Immature natural killer cell (primary cell): ENCODE data around the gene HPN. TPM values are rescaled to one million over a fixed set of nuclear protein-coding genes. Genes with fewer than 3 reads are reported as not detected.
"Not testable (repeated sequence)": the region's sequence is repeated elsewhere in the genome, so short reads cannot be mapped to it uniquely, and the experiment has no call there.

Experiments
- DNase-seq, 3 donors: peaks; one replicate each; pipeline ENCODE4 v3.0.0; 2022; ENCODE audit warnings: mixed read lengths in 1 of 3
- H3K27ac Mint-ChIP-seq, 6 donors: one replicate each; pipeline ENCODE4 v1.8.0; 2020; ENCODE audit warnings: mixed read lengths in 6 of 6, mild to moderate bottlenecking in 5 of 6, inconsistent platforms in 4 of 6, moderate library complexity in 3 of 6
- H3K27me3 Mint-ChIP-seq, 3 donors: one replicate each; pipeline ENCODE4 v1.8.0; 2020 to 2021; ENCODE audit warnings: low read depth in 3 of 3, mild to moderate bottlenecking in 3 of 3, mixed read lengths in 3 of 3, moderate library complexity in 3 of 3, inconsistent platforms in 1 of 3
- H3K36me3 Mint-ChIP-seq, 3 donors: one replicate each; pipeline ENCODE4 v1.8.0; 2020; ENCODE audit warnings: mixed read lengths in 3 of 3, inconsistent platforms in 2 of 3, mild to moderate bottlenecking in 2 of 3
- H3K4me1 Mint-ChIP-seq, 2 donors: one replicate each; pipeline ENCODE4 v1.8.0; 2020; ENCODE audit warnings: inconsistent platforms in 2 of 2, mild to moderate bottlenecking in 2 of 2, mixed read lengths in 2 of 2, moderate library complexity in 1 of 2
- H3K4me3 Mint-ChIP-seq, 5 donors: one replicate each; pipeline ENCODE4 v1.8.0; 2020; ENCODE audit warnings: mild to moderate bottlenecking in 5 of 5, mixed read lengths in 5 of 5, inconsistent platforms in 3 of 5, moderate library complexity in 3 of 5
- H3K9me3 Mint-ChIP-seq, 6 donors: one replicate each; pipeline ENCODE4 v1.8.0; 2020; ENCODE audit warnings: mild to moderate bottlenecking in 6 of 6, mixed read lengths in 6 of 6, inconsistent platforms in 4 of 6, moderate library complexity in 3 of 6
- polyA plus RNA-seq, 3 donors: library from polyadenylated mRNA; unstranded; fragments of 300-500 nt; fragmentation: Illumina TruSeq; gene quantifications; one replicate each; pipeline ENCODE4 v1.2.3, GENCODE V29; 2021

The HPN gene
- polyA plus RNA-seq, 3 donors from 2014 or later, result not detected

GRCh38 chr19:35025969-35026368 lies 15.6 kb upstream of the HPN start:
- H3K9me3 Mint-ChIP-seq, result no peaks in the 10 kb centered on the region
- no peak overlapping the region for H3K27ac Mint-ChIP-seq
- peaks cover 5 to 12% of the 10 kb centered on the region in 2 donors for H3K4me1 Mint-ChIP-seq
- no peaks in the 10 kb centered on the region for H3K27me3 Mint-ChIP-seq
- H3K36me3 Mint-ChIP-seq, result peaks cover 7 to 19% (median 7%) of the 10 kb centered on the region in 3 donors
- no peak overlapping the region for H3K4me3 Mint-ChIP-seq
- DNase-seq, result no peak

- H3K27ac Mint-ChIP-seq, result no peak overlapping the region
- H3K4me3 Mint-ChIP-seq, result no peak overlapping the region
- peaks cover 5 to 16% of the 10 kb centered on the region in 2 donors for H3K4me1 Mint-ChIP-seq
Measured at GRCh38 chr19:35026418-35026817, 15.1 kb upstream of the HPN start.

GRCh38 chr19:35027009-35027408 lies 14.5 kb upstream of the HPN start:
- H3K9me3 Mint-ChIP-seq, result no peaks in the 10 kb centered on the region
- no peak overlapping the region for H3K4me3 Mint-ChIP-seq
- peaks cover 5 to 18% of the 10 kb centered on the region in 2 donors for H3K4me1 Mint-ChIP-seq
- DNase-seq, result no peak
- H3K27ac Mint-ChIP-seq, result no peak overlapping the region
- peaks cover 6 to 14% (median 9%) of the 10 kb centered on the region in 3 donors for H3K36me3 Mint-ChIP-seq
- peaks cover 3 to 6% (median 4%) of the 10 kb centered on the region in 3 donors for H3K27me3 Mint-ChIP-seq

More at GRCh38 chr19:35026418-35026817, 15.1 kb upstream of the HPN start:
- no peak for DNase-seq
- H3K9me3 Mint-ChIP-seq, result no peaks in the 10 kb centered on the region
- H3K27me3 Mint-ChIP-seq, result peaks cover 1 to 4% (median 2%) of the 10 kb centered on the region in 3 donors
- H3K36me3 Mint-ChIP-seq, result peaks cover 6 to 16% (median 7%) of the 10 kb centered on the region in 3 donors

GRCh38 chr19:35027851-35028599 lies 13.5 kb upstream of the HPN start:
- peak overlapping the region in 2 of 5 donors; percentile 34 to 67 for H3K4me3 Mint-ChIP-seq
- no peak overlapping the region for H3K27ac Mint-ChIP-seq
- peaks cover 3 to 11% (median 9%) of the 10 kb centered on the region in 3 donors for H3K36me3 Mint-ChIP-seq

GRCh38 chr19:35028600-35028885 lies 13.0 kb upstream of the HPN start:
- H3K36me3 Mint-ChIP-seq, result peaks cover 3 to 11% (median 9%) of the 10 kb centered on the region in 3 donors

More at GRCh38 chr19:35027851-35028599, 13.5 kb upstream of the HPN start:
- DNase-seq, result no peak
- peaks cover 3 to 13% (median 4%) of the 10 kb centered on the region in 3 donors for H3K27me3 Mint-ChIP-seq
- no peaks in the 10 kb centered on the region for H3K9me3 Mint-ChIP-seq
- peaks cover 5 to 18% of the 10 kb centered on the region in 2 donors for H3K4me1 Mint-ChIP-seq

GRCh38 chr19:35029275-35029736 lies 12.2 kb upstream of the HPN start:
- H3K4me1 Mint-ChIP-seq, result peaks cover 5 to 18% of the 10 kb centered on the region in 2 donors
- peaks cover 3 to 17% (median 4%) of the 10 kb centered on the region in 3 donors for H3K27me3 Mint-ChIP-seq
- not testable (repeated sequence) for H3K9me3 Mint-ChIP-seq, DNase-seq, H3K27ac Mint-ChIP-seq
- peak overlapping the region in 4 of 5 donors; percentile 49 to 67 (median 58) for H3K4me3 Mint-ChIP-seq
- peaks cover 3 to 11% (median 9%) of the 10 kb centered on the region in 3 donors for H3K36me3 Mint-ChIP-seq

More at GRCh38 chr19:35028600-35028885, 13.0 kb upstream of the HPN start:
- H3K4me1 Mint-ChIP-seq, result peaks cover 5 to 18% of the 10 kb centered on the region in 2 donors
- not testable (repeated sequence) for H3K27ac Mint-ChIP-seq, H3K9me3 Mint-ChIP-seq, DNase-seq
- H3K27me3 Mint-ChIP-seq, result peaks cover 3 to 16% (median 4%) of the 10 kb centered on the region in 3 donors
- peak overlapping the region in 2 of 5 donors; percentile 34 to 67 for H3K4me3 Mint-ChIP-seq

GRCh38 chr19:35029737-35030256 lies 11.7 kb upstream of the HPN start:
- Mint-ChIP-seq H3K27ac (no peak overlapping the region), H3K27me3 (peaks cover 3 to 17% (median 4%) of the 10 kb centered on the region in 3 donors), H3K9me3 (no peaks in the 10 kb centered on the region), H3K4me1 (peaks cover 5 to 18% of the 10 kb centered on the region in 2 donors), H3K36me3 (peaks cover 3 to 11% (median 9%) of the 10 kb centered on the region in 3 donors), H3K4me3 (peak overlapping the region in 4 of 5 donors; percentile 29 to 67 (median 52))
- DNase-seq, result no peak

- H3K36me3 Mint-ChIP-seq, result peaks cover 3 to 11% (median 9%) of the 10 kb centered on the region in 3 donors
- peak; percentile 24 to 34 (median 28) for DNase-seq
- H3K4me1 Mint-ChIP-seq, result peaks cover 5 to 18% of the 10 kb centered on the region in 2 donors
- no peak within 1 kb of the TSS for H3K27ac Mint-ChIP-seq
- H3K27me3 Mint-ChIP-seq, result peaks cover 3 to 17% (median 4%) of the 10 kb centered on the region in 3 donors
- no peaks in the 10 kb centered on the region for H3K9me3 Mint-ChIP-seq
- H3K4me3 Mint-ChIP-seq, result peak within 1 kb of the TSS; percentile 59 to 79 (median 70)
Measured at GRCh38 chr19:35030257-35031071, 11.1 kb upstream of the HPN start, which contains the start of gene SCN1B. Gene SCN1B (plus strand): TSS chr19:35030470. CDS start chr19:35030821, 351 bp downstream.

- H3K36me3 Mint-ChIP-seq, result peaks cover 3 to 11% (median 9%) of the 10 kb centered on the region in 3 donors
- peaks cover 5 to 18% of the 10 kb centered on the region in 2 donors for H3K4me1 Mint-ChIP-seq
- no peak for DNase-seq
- no peak overlapping the region for H3K27ac Mint-ChIP-seq
- H3K27me3 Mint-ChIP-seq, result peaks cover 3 to 17% (median 4%) of the 10 kb centered on the region in 3 donors
- H3K9me3 Mint-ChIP-seq, result no peaks in the 10 kb centered on the region
- peak overlapping the region; percentile 45 to 79 (median 70) for H3K4me3 Mint-ChIP-seq
Measured at GRCh38 chr19:35031072-35031881, 10.2 kb upstream of the HPN start.

- no peak for DNase-seq
Measured at GRCh38 chr19:35032356-35032865, 9.1 kb upstream of the HPN start.

GRCh38 chr19:35033067-35034004 lies 8.2 kb upstream of the HPN start:
- Mint-ChIP-seq H3K27ac (peak overlapping the region in 1 of 6 donors; percentile 40), H3K4me1 (peaks cover 4 to 19% of the 10 kb centered on the region in 2 donors)
- no peak for DNase-seq

More at GRCh38 chr19:35032356-35032865, 9.1 kb upstream of the HPN start:
- peaks cover 5 to 18% of the 10 kb centered on the region in 2 donors for H3K4me1 Mint-ChIP-seq
- H3K27ac Mint-ChIP-seq, result no peak overlapping the region
- H3K36me3 Mint-ChIP-seq, result peaks cover 0 to 7% (median 5%) of the 10 kb centered on the region in 3 donors
- H3K9me3 Mint-ChIP-seq, result no peaks in the 10 kb centered on the region
- H3K27me3 Mint-ChIP-seq, result peaks cover 3 to 17% (median 4%) of the 10 kb centered on the region in 3 donors
- no peak overlapping the region for H3K4me3 Mint-ChIP-seq

More at GRCh38 chr19:35033067-35034004, 8.2 kb upstream of the HPN start:
- H3K27me3 Mint-ChIP-seq, result peaks cover 3 to 17% (median 4%) of the 10 kb centered on the region in 3 donors
- peaks cover 0 to 4% (median 2%) of the 10 kb centered on the region in 3 donors for H3K36me3 Mint-ChIP-seq
- H3K4me3 Mint-ChIP-seq, result peak overlapping the region in 1 of 5 donors; percentile 5
- no peaks in the 10 kb centered on the region for H3K9me3 Mint-ChIP-seq
